ENCODE measurements around the gene BCL3.
"Not testable (repeated sequence)": the region's sequence is repeated elsewhere in the genome, so short reads cannot be mapped to it uniquely, and the experiment has no call there.

Gene BCL3

DNA sequence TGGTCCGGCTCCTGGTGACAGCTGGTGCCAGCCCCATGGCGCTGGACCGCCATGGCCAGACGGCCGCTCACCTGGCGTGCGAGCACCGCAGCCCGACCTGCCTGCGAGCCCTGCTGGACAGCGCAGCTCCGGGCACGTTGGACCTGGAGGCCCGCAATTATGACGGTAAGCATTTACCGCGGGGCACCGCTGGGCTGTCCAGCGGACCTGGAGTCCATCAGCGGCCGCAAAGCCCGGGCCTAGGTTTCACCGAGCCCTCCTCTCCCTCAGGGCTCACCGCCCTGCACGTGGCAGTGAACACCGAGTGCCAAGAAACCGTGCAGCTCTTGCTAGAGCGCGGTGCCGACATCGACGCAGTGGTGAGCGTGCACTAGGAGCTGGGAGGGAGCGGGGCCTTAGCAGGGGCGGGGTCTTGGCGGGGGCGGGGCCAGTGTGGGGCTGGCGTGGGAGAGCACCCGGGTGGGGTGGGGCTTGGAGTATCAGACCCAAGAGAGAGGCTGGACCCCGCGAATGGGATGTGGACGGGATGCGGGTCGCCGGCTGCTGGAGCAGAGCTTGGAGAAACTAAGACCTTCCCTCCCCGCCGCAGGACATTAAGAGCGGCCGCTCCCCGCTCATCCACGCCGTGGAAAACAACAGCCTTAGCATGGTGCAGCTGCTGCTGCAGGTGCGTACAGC lies 8.7 kb downstream of the BCL3 start:
- no peak for DNase-seq (ENCODE audit: low read depth in 2 of 2, low spot score in 1 of 2)

DNA sequence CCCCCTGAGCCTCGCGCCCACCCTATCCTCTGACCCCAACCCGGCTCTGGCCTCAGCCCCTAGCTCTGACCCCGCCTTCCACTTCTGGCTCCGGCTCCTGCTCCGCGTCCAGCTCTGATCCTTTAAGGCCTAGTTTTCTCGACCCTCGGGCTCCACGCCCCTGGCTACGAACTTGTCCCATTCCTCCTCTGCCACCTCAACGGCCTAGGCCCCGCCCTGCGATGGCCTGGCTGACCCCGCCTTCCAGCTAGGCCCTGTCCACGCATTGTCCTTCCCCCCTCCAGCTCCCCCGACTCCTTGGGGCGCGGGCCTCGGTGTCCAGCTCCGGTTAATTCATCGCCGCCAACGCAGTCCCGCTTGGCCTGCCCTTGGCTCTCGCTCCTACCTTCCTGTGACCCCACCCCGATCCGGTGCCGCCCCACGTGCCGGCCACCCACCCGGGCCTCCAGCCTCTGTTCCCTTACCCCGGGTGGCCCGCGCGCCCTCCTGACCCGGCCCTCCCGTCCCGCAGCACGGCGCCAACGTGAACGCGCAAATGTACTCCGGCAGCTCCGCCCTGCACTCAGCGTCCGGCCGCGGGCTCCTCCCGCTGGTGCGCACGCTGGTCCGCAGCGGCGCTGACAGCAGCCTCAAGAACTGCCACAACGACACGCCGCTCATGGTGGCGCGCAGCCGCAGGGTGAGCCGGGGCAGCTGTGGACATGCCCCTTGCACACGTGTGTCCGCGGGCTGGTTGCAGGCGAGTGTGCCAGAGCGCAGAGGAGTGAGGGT lies 9.4 kb downstream of the BCL3 start:
- DNase-seq (ENCODE audit: low read depth in 2 of 2, low spot score in 1 of 2): no peak

DNA sequence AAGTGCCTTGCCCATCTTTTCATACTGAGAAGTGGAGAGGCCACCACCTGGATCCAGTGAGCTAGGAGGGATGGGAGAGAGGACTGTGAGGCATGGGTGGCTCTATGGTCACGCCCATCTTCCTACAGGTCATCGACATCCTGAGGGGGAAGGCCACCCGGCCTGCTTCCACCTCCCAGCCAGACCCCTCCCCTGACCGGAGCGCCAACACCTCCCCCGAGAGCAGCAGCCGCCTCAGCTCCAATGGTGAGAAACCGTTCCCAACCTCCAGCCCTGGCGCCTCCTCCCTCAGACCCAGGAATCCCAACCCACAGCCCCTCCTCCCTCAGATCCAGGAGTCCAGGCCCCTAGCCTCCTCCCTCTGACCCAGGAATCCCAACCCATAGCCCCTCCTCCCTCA lies 10.1 kb downstream of the BCL3 start:
- no peak for DNase-seq (ENCODE audit: low read depth in 2 of 2, low spot score in 1 of 2)

DNA sequence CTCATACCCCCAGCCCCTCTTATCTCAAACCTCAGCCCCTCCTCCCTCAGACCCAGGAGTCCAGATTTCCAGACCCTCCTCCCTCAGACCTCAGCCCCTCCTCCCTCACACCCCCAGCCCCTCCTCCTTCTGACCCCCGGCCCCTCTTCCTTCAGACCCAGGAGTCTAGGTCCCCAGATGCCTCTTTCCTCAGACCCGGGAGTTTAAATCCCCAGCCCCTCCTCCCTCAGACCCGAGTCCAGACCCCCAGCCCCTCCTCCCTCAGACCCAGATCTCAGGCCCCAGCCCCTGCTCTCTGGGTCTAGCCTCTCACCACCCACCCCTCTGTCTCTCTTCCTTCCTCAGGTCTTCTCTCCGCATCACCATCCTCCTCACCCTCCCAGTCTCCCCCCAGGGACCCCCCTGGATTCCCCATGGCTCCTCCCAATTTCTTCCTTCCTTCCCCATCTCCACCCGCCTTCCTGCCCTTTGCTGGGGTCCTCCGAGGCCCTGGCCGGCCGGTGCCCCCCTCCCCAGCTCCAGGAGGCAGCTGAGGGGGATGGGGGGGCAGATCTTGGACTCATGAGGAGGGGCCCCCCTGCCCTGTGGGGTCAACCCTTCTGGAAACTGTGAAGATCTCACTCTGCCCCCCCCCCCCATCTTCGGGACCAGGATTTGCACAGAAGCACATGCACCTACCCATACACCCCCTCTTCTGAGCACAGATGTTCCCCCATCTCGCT lies 10.7 kb downstream of the BCL3 start:
- no peak for DNase-seq (ENCODE audit: low read depth in 2 of 2, low spot score in 1 of 2)

DNA sequence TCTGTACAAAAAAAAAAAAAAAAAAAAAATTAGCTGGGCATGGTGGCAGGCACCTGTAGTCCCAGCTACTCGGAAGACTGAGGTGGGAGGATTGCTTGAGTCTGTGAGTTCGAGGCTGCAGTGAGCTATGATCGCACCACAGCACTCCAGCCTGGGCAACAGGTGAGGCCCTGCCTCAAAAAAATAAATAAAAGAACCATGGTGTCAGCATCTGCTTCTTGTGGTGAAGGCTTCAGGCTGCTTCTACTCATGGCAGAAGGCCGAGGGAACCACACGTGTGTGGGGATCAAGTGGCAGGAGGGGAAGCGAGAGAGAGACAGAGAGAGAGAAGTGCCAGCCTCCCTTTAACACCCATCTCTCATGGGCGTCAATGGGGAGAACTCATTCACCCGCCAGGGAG lies 13.5 kb downstream of the BCL3 start:
- DNase-seq (ENCODE audit: low read depth in 2 of 2, low spot score in 1 of 2): no peak

DNA sequence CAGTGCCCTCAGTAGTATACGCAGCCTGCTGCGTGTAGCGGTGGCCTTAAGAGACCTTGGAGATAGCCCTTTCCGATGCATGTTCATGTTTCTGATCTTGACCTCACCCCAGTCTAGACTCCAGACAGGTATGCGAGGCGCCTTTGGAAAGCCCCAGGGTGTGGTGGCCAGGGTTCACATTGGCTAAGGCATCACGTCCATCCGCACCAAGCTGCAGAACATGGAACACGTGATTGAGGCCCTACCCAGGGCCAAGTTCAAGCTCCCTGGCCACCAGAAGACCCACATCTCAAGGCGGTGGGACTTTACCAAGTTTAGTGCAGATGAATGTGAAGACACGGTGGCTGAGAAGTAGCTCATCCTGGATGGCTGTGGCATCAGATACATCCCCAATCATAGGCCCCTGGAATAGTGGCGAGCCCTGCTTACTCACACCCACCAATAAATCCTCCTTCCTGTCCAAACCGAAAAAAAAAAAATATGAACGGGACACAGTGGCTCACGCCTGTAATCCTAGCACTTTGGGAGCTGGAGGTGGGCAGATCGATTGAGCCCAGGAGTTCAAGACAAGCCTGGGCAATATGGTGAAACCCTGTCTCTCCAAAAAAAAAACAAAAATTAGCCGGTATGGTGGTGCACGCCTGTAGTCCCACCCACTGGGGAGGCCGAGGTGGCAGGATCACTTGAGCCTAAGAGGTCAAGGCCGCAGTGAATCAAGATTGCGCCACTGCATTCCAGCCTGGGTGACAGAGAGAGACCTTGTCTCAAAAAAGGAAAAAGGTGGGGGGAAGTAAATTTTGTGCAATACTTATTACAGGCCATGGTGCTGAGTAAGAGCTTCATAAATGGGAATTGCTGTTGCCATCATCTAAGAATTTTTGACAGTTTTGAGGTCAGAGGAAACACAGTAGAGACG lies 16.8 kb downstream of the BCL3 start:
- no peak for DNase-seq (ENCODE audit: low read depth in 2 of 2, low spot score in 1 of 2)

DNA sequence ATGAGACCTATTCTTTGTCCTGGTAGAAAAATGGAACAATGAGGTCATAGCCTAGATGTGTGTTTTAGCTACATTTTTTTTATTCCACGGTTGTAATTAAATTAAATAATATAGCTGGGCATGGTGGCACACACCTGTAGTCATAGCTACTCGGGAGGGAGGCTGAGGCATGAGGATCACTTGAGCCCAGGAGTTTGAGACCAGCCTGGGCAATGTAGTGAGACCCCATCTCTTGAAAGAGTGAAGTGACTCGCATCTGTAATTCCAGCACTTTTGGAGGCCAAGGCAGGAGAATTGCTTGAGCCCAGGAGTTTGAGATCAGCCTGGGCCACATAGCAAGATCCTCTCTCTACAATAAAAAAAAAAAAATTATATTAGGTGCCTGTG lies 17.4 kb downstream of the BCL3 start:
- DNase-seq (ENCODE audit: low read depth in 2 of 2, low spot score in 1 of 2): no peak

DNA sequence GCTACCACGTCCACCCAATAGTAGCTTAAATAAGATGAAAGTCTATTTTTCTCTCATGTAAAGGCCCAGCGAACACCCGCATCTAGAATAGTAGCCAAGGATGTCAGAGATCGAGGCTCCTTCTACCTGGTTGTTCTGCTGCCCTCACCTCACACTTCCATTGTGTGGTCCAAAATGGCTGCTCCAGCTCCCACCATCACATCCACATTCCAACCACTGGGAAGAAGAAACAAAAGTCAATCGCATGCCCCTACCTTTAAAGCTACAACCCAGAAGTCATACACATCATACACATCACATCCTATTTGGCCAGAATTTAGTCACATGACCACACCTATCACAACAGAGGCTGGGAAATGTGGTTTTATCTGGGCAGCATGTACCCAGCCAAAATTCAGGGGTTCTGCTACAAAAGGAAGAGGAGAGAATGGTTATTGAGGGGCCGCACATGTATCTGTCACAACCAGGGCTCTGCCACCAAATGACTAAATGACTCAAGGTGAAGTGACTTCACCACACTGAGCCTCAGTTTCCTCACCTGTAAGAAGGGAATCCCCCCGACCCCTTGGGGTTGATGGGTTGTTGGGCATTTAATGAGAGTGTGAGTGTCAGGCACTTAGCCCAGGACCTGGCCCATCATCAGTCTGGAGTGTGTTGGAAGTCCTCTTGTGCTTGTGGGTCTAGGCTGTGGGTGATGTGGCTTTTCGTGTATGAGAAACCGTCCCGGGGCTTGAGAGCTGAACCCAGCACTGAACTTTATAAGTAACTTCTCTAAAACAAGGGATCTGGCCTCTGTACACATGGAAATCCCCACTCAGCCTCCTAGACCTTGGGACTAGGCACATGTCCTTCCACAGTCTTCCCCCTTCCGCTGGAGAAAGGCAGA lies 19.0 kb downstream of the BCL3 start:
- DNase-seq (ENCODE audit: low read depth in 2 of 2, low spot score in 1 of 2): no peak

DNA sequence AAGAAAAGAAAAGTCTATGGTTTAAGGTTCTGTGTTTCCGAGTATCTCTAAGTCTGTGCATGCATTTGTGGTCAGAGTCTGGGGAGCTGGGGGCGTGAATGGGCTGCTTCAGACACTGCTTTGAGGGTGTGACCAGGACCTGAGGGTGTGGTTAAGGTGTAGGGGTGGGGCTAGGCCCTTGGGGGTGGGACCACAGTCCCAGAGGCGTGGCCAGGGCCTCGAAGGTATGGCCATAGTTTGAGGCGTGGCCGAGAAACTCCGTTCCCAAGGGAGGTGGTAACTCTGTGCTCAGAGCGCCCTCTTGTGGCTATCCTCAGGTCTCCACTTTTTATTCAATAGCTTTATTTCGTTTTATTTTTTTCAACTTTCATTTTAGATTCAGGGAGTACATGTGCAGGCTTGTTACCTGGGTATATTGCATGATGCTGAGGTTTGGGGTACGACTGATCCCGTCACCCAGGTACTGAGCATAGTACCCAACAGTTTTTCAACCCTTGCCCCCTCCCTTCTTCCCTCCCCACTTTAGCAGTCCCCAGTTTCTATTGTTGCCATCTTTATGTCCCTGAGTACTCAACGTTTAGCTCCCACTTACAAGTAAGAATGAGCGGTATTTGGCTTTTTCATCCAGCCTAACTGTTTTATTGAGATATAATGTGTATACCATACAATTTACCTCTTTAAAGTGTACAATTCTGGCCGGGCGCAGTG lies 22.2 kb downstream of the BCL3 start:
- DNase-seq (ENCODE audit: low read depth in 2 of 2, low spot score in 1 of 2): peak; percentile 92 to 96

DNA sequence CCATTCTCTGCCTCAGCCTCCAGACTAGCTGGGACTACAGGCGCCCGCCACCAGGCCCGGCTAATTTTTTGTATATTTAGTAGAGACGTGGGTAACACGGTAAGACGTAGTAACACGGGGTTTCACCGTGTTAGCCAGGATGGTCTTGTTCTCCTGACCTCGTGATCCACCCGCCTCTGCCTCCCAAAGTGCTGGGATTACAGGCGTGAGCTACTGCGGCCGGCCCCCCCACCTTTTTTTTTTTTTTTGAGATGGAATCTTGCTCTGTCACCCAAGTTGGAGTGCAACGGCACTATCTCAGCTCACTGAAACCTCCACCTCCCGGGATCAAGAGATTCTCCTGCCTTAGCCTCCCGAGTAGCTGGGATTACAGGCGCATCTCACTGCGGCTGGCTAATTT lies 23.6 kb downstream of the BCL3 start:
- not testable (repeated sequence) for DNase-seq (ENCODE audit: low read depth in 2 of 2, low spot score in 1 of 2)

DNA sequence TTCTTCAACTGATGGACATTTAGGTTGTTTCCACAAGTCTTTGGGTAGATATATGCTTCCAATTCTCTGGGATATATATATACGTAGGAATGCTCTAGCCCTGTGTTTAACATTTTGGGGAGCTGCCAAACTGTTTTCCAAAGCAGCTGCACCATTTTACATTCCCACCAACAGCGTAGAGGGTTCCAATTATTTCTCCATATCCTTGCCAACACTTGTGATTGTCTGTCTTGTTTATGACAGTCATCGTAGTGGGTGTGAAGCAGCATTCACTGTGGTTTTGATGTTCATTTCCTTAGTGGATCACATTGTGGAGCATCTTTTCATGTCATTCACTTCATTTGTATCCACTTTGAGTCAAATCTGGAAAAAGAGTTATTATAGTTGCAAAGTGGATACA lies 24.5 kb downstream of the BCL3 start:
- no peak for DNase-seq (ENCODE audit: low read depth in 2 of 2, low spot score in 1 of 2)

DNA sequence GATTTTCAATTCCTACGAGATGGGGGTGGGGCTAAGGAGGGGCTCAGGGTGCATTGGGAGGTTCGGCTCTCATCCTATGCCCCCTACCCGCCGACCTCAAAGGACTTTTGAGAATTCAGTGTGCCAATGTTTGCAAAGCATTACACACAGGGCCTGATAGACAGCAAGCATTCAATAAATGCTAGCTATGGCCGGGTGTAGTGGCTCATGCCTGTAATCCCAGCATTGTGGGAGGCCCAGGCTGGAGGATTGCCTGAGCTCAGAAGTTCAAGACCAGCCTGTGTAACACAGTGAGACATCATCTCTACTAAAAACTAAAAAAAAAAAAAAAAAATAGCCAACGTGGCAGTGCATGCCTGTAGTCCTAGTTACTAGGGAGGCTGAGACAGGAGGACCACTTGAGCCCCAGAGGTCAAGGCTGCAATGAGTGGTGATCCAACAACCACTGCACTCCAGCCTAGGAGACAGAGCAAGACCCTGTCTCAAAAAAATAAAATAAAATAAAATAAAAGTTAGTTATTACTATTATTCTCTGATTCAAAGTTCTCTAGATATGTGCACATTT lies 27.2 kb downstream of the BCL3 start:
- DNase-seq (ENCODE audit: low read depth in 2 of 2, low spot score in 1 of 2): no peak

DNA sequence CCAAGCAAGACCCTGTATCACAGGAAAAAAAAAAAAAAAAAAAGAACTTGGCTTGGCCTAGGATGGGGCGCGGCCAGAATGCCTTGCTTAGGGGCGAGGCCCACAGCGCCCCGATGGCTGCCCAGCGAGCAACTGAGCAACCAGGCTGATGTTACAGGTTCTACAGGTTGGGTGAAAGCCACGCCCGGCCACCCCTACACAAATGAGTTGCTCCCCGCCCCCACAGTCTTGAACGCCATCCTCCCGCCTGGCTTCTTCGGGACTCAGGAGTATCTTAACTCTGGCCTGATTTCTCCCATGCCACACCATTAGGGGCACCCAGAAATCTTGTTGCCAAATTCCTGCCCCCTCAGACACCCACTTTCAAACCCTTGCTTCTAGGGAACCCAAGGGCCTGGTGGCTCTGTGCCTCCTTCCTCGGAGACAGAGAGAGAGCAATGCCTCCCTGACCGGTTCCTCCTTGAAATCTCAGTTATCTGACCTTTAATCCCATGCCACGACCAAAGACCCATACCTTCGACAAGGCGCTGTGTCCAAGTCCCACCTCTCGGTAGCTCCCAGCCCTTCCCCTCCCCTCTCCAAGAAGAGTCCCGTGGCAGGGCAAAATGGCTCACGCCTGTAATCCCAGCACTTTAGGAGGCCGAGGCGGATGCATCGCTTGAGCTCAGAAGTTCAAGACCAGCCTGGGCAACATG lies 28.0 kb downstream of the BCL3 start:
- DNase-seq (ENCODE audit: low read depth in 2 of 2, low spot score in 1 of 2): no peak

DNA sequence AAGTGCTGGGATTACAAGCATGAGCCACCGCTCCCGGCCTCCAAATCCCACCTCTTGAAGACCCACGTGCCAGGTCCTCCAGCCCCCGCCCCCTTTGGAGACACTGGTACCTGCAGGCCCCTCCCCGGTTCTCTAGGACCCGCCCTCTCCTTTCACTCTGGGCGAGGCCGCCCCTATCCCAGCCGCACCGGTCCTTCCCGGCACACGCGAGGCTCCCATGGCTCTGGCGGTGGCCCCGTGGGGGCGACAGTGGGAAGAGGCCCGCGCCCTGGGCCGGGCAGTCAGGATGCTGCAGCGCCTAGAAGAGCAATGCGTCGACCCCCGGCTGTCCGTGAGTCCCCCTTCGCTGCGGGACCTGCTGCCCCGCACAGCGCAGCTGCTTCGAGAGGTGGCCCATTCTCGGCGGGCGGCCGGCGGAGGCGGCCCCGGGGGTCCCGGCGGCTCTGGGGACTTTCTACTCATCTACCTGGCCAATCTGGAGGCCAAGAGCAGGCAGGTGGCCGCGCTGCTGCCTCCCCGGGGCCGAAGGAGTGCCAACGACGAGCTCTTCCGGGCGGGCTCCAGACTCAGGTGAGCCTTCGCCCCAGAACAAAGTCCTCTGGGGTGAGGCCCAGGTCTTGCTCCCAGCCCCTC lies 29.3 kb downstream of the BCL3 start, which contains the start of gene CBLC:
CBLC (plus strand) TSS at position 176 of the 633 bp plus-strand sequence; CDS start at position 218, 42 bp downstream.
- DNase-seq (ENCODE audit: low read depth in 2 of 2, low spot score in 1 of 2): no peak

DNA sequence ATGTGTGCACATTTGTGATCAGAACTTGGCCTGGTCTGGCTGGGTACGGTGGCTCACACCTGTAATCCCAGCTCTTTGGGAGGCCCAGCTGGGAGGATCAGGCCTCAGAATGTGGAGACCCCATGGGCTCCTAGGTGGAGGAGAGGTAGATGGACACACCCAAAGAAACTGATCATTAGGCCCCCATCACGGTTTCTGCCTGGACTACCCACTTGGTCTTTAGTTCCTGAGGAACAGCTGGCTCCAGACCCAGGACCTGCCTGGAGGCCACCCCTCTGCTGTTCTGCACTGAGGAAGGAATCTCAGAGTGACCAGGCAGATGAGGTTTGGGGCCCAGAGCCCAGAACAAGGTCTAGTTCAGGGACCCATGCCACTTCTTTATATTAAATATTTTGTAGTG lies 30.6 kb downstream of the BCL3 start:
- DNase-seq (ENCODE audit: low read depth in 2 of 2, low spot score in 1 of 2): no peak

DNA sequence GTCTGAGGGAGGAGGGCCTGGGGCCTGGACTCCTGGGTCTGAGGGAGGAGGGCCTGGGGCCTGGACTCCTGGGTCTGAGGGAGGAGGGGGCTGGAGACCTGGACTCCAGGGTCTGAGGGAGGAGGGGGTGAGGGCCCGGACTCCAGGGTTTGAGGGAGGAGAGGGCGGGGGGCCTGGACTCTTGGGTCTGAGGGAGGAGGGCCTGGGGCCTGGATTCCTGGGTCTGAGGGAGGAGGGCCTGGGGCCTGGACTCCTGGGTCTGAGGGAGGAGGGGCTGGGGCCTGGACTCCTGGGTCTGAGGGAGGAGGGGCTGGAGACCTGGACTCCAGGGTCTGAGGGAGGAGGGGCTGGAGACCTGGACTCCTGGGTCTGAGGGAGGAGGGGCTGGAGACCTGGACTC lies 33.2 kb downstream of the BCL3 start:
- DNase-seq (ENCODE audit: low read depth in 2 of 2, low spot score in 1 of 2): not testable (repeated sequence)

DNA sequence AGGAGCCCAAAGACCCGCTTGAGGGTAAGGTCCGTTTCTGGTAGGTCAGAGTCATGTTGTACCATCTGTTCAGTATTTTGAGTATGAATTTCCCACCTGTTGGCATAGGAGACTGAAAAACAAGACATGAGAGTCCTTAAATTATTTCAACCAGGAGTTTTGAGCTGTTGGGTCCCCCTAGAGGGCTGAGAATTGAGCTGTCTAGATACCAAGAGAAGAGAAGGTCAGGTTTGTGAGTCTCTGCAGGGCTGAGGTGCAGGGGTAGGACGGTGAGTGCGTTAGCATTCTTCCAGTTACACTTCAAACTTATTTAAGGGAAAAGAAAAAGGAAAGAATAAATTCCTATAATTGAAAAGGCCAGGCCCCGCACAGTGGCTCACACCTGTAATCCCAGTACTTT lies 34.2 kb downstream of the BCL3 start:
- DNase-seq (ENCODE audit: low read depth in 2 of 2, low spot score in 1 of 2): no peak

DNA sequence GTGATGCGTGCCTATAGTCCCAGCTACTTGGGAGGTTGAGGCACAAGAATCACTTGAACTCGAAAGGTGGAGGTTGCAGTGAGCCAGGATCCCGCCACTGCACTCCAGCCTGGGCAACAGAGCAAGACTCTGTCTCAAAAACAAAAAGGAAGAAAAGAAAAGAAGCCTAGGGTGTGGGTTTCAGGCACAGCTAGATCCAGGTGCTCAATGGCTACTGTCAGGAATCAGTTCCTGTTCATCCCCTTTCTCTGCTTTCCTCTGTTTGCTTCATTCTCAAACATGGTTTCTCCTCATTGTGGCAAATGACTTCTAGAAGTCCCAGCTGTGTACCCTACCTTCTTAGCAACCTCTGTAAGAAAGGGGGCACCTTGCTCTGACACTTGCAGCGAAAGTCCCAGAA lies 35.0 kb downstream of the BCL3 start:
- DNase-seq (ENCODE audit: low read depth in 2 of 2, low spot score in 1 of 2): no peak

All from stimulated activated CD8-positive, alpha-beta memory T cell treated with anti-CD3 and anti-CD28 coated beads, Interleukin-4, amount 100 ng/mL, for 1 hour (primary cell).